Heart left ventricle (tissue), 13 donors: ENCODE results near the gene GFY.

Experiments used
- POLR2A ChIP-seq, 2 donors: fragments of 450-650 bp; IDR thresholded peaks; one replicate each; pipeline ENCODE4 v1.6.1; 2017; ENCODE audit warnings: antibody characterized with exemption in 2 of 2, mild to moderate bottlenecking in 2 of 2, moderate library complexity in 2 of 2
- TF ChIP-seq, protein P1 (sequence below), 12 donors: fragments of 200-600 bp; sonication (generic) in 4 of 12; IDR thresholded peaks; one replicate each; pipeline versions ENCODE4 v1.5.0 to v1.8.0; 2018 to 2022; ENCODE audit warnings: antibody characterized with exemption in 12 of 12, mild to moderate bottlenecking in 5 of 12
- donor health status: ischemic (EF 13 %, LVEDD 7.1; RV severe dilation, severe dysfunction).
- donor health status: DM: no; HTN: yes; CAD: no.
- donor health status: DM: no; HTN: no; CAD: no.
- donor health status: ischemic (EF 25% LVEDD 6.9; RV normal size, moderate dysfunction).
- donor health status: ischemic (EF 25% LVEDD 5.7; RV mildly dilated, moderate dysfunction).
- donor health status: ischemic (EF 35%, LVEDD 5.7; RV mildly dilated, moderate dysfunction).
- donor health status: nonischemic (EF 11% LVEDD 7.7; RV severe dilation, severe dysfunction).
- donor health status: DM: yes; HTN: yes; CAD: no.
- donor health status: PGD.
- donor health status: ischemic (EF 29% LVEDD 5.4; RV normal size, mild dysfunction).
- donor health status: nonischemic (EF 23%, LVEDD 6.1; RV moderate dilation, normal function).

DNA sequence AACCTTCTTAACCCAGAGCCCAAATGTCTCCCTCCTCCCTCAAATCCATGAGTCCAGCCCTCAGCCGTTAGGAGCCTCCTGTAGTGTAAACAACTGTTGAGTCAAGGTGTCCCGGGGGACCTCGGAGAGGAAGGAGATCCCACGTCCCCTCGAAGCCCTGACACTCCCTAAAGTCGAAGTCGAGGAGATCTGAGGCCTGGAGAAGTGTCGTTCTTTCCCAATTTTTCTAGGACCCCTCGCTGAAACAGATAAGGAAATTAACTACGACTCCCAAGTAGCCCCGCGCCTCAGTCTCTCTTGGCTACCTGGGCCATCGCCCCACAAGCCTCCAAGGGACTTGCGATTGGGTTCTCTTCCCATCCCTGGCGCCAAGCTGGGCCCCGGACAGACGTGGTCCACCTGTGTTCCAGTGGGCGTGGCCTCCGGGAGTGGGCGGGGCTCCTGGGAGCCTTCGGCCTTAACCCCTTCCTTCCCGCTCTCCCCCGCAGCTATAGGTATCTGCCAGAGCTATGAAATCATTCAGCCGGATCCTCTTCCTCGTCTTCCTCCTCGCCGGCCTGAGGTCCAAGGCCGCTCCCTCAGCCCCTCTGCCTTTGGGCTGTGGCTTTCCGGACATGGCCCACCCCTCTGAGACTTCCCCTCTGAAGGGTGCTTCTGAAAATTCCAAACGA lies 869 bp downstream of the GFY start:
- TF ChIP-seq, protein P1, sequence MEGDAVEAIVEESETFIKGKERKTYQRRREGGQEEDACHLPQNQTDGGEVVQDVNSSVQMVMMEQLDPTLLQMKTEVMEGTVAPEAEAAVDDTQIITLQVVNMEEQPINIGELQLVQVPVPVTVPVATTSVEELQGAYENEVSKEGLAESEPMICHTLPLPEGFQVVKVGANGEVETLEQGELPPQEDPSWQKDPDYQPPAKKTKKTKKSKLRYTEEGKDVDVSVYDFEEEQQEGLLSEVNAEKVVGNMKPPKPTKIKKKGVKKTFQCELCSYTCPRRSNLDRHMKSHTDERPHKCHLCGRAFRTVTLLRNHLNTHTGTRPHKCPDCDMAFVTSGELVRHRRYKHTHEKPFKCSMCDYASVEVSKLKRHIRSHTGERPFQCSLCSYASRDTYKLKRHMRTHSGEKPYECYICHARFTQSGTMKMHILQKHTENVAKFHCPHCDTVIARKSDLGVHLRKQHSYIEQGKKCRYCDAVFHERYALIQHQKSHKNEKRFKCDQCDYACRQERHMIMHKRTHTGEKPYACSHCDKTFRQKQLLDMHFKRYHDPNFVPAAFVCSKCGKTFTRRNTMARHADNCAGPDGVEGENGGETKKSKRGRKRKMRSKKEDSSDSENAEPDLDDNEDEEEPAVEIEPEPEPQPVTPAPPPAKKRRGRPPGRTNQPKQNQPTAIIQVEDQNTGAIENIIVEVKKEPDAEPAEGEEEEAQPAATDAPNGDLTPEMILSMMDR (IDR thresholded peaks at IDR 0.05), result no peak
- no peak for TF ChIP-seq POLR2A (IDR thresholded peaks at IDR 0.05)
